Naive thymus-derived CD4-positive, alpha-beta T cell (primary cell): ENCODE data around the gene F12. TPM values are rescaled to one million over a fixed set of nuclear protein-coding genes. Genes with fewer than 3 reads are reported as not detected.

Experiments
- ATAC-seq: fragments of 150-1000 bp; cut with Tn5 transposase; 2 replicates; pipeline ENCODE4 v1.10.0; 2021; ENCODE audit warnings: mild to moderate bottlenecking, moderate library complexity
- CTCF ChIA-PET: fragments of 350-600 bp; sonication (Branson Sonifier 250); formaldehyde crosslinking; loops from one replicate; lab custom pipeline; 2021; ENCODE audit warnings: antibody characterized with exemption; lab: Charles Lee
- POLR2A ChIA-PET: fragments of 350-600 bp; sonication (Branson Sonifier 250); formaldehyde crosslinking; loops from one replicate; lab custom pipeline; 2021; ENCODE audit warnings: antibody characterized with exemption, inconsistent platforms; lab: Charles Lee
- DNase-seq, 9 donors: peaks; one replicate each; pipeline versions ENCODE4 v3.0.0 to v3.0.0-alpha.2; 2020 to 2022; ENCODE audit warnings: mixed read lengths in 1 of 9
- H3K27ac ChIP-seq: one replicate; pipeline ENCODE4 v1.7.0; 2013; ENCODE audit warnings: mild to moderate bottlenecking, low read depth, low read length, moderate library complexity
- H3K27me3 ChIP-seq, 2 donors: one replicate each; pipeline ENCODE4 v1.7.0; 2013; ENCODE audit warnings: low read length in 2 of 2, mild to moderate bottlenecking in 2 of 2, moderate library complexity in 2 of 2; ENCODE audit not compliant: control insufficient read depth in 2 of 2, insufficient read depth in 2 of 2
- H3K36me3 ChIP-seq, 3 experiments: 1 replicate in 2 of 3; 2 replicates in 1 of 3; pipeline ENCODE4 v1.7.0; 2013; ENCODE audit warnings: low read length in 3 of 3, mild to moderate bottlenecking in 3 of 3, moderate library complexity in 1 of 3; ENCODE audit not compliant: insufficient read depth in 3 of 3, control insufficient read depth in 2 of 3
- H3K4me1 ChIP-seq, 2 donors: one replicate each; pipeline ENCODE4 v1.7.0; 2013; ENCODE audit warnings: low read length in 2 of 2, mild to moderate bottlenecking in 2 of 2, moderate library complexity in 1 of 2; ENCODE audit not compliant: control insufficient read depth in 2 of 2, insufficient read depth in 2 of 2
- H3K4me3 ChIP-seq: 2 replicates; pipeline ENCODE4 v1.7.0; 2013; ENCODE audit warnings: mild to moderate bottlenecking, low read length
- H3K9me3 ChIP-seq, 3 experiments: 1 replicate in 2 of 3; 2 replicates in 1 of 3; pipeline ENCODE4 v1.7.0; 2013; ENCODE audit warnings: low read length in 3 of 3; ENCODE audit not compliant: control insufficient read depth in 2 of 3
- H3K27ac Mint-ChIP-seq, 9 donors: one replicate each; pipeline ENCODE4 v1.8.0; 2020 to 2022; ENCODE audit warnings: mixed read lengths in 9 of 9, mild to moderate bottlenecking in 8 of 9, moderate library complexity in 5 of 9, inconsistent platforms in 2 of 9
- H3K27me3 Mint-ChIP-seq, 5 donors: one replicate each; pipeline ENCODE4 v1.8.0; 2021 to 2022; ENCODE audit warnings: mixed read lengths in 5 of 5, mild to moderate bottlenecking in 1 of 5
- H3K36me3 Mint-ChIP-seq, 5 donors: one replicate each; pipeline ENCODE4 v1.8.0; 2020 to 2022; ENCODE audit warnings: mixed read lengths in 5 of 5, mild to moderate bottlenecking in 3 of 5, inconsistent platforms in 1 of 5
- H3K4me1 Mint-ChIP-seq, 7 donors: one replicate each; pipeline ENCODE4 v1.8.0; 2020 to 2022; ENCODE audit warnings: mixed read lengths in 7 of 7, mild to moderate bottlenecking in 3 of 7, inconsistent platforms in 1 of 7
- H3K4me3 Mint-ChIP-seq, 10 donors: one replicate each; pipeline ENCODE4 v1.8.0; 2020 to 2022; ENCODE audit warnings: mild to moderate bottlenecking in 10 of 10, mixed read lengths in 10 of 10, moderate library complexity in 6 of 10, inconsistent platforms in 2 of 10
- H3K9me3 Mint-ChIP-seq, 11 donors: one replicate each; pipeline ENCODE4 v1.8.0; 2020 to 2022; ENCODE audit warnings: mixed read lengths in 11 of 11, mild to moderate bottlenecking in 4 of 11, inconsistent platforms in 1 of 11, moderate library complexity in 1 of 11
- intact Hi-C, 2 donors: fragments of 100-400 bp; cut with micrococcal nuclease; formaldehyde crosslinking; loops; one replicate each; pipeline ENCODE4 v1.15.1; 2023
- polyA plus RNA-seq, 2 donors: library from polyadenylated mRNA; unstranded; fragments of 300-500 nt; fragmentation: Illumina TruSeq; gene quantifications; one replicate each; pipeline ENCODE4 v1.2.3, GENCODE V29; 2021
- total RNA-seq, 6 experiments: library from RNA in 5 of 6; stranded (reverse) in 5 of 6; gene quantifications; 1 replicate in 5 of 6; 2 replicates in 1 of 6; pipeline ENCODE4 v1.2.3 and lab custom pipeline; 2021 to 2026

The F12 gene
- total and polyA plus RNA-seq, 7 experiments from 2014 or later: 0.16 to 2.1 (median 0.49) TPM; not detected in 3

- intact Hi-C loops: loop anchor here (1.0 to 2.0 kb wide), 3 partner anchors 21 to 45 kb away; partner anchors contain the start of gene GRK6 (in 1 of the 2)
- H3K4me3 ChIP-seq: no peak overlapping the region
Measured at GRCh38 chr5:177447611-177448243, 38.4 kb upstream of the F12 start.

GRCh38 chr5:177447066-177447610 lies 37.8 kb upstream of the F12 start:
- Histone ChIP-seq H3K4me1 (peaks cover 7 to 38% of the 10 kb centered on the region in 2 donors), H3K27ac (peak overlapping the region; percentile 97), H3K4me3 (peak overlapping the region; percentile 64), H3K27me3 (no peaks in the 10 kb centered on the region), H3K9me3 (no peaks in the 10 kb centered on the region), H3K36me3 (peaks cover 0 to 13% (median 4%) of the 10 kb centered on the region in 3 experiments)
- ATAC-seq (peak; percentile 67), DNase-seq (peak; percentile 69 to 89 (median 80))
- peak overlapping the region in 6 of 10 donors; percentile 23 to 77 (median 62) for H3K4me3 Mint-ChIP-seq
- H3K27ac Mint-ChIP-seq: peak overlapping the region in 1 of 9 donors; percentile 69
- ChIA-PET CTCF (interaction anchor here (1.3 to 8.8 kb wide), 8 partner anchors 8 to 78 kb away, joined by 3 to 105 read pairs (median 6); no protein-coding TSS in a partner anchor), POLR2A (interaction anchor here (1.0 to 23.1 kb wide), 10 partner anchors 7 to 78 kb away, joined by 3 to 804 read pairs (median 8); partner anchors contain the start of genes F12, GRK6 and PFN3)
- intact Hi-C loops: loop anchor here (1.0 to 2.0 kb wide), 3 partner anchors 21 to 44 kb away; partner anchors contain the start of gene GRK6 (in 1 of the 2)
- H3K36me3 Mint-ChIP-seq: peaks cover 0 to 4% (median 0%) of the 10 kb centered on the region in 5 donors
- peaks cover 0 to 15% (median 0%) of the 10 kb centered on the region in 5 donors for H3K27me3 Mint-ChIP-seq
- H3K9me3 Mint-ChIP-seq: no peaks in the 10 kb centered on the region
- peaks cover 27 to 51% (median 45%) of the 10 kb centered on the region in 7 donors for H3K4me1 Mint-ChIP-seq

More at GRCh38 chr5:177447611-177448243, 38.4 kb upstream of the F12 start:
- H3K27me3 ChIP-seq: no peaks in the 10 kb centered on the region
- ChIA-PET POLR2A (interaction anchor here (1.2 to 23.1 kb wide), 9 partner anchors 8 to 79 kb away, joined by 3 to 804 read pairs (median 11); partner anchors contain the start of genes F12, GRK6 and PFN3), CTCF (interaction anchor here (0.6 to 8.8 kb wide), 8 partner anchors 8 to 79 kb away, joined by 3 to 105 read pairs (median 4); no protein-coding TSS in a partner anchor)
- Mint-ChIP-seq H3K27ac (peak overlapping the region in 8 of 9 donors; percentile 49 to 88 (median 83)), H3K4me1 (peaks cover 24 to 48% (median 43%) of the 10 kb centered on the region in 7 donors), H3K36me3 (no peaks in the 10 kb centered on the region), H3K27me3 (peaks cover 0 to 19% (median 0%) of the 10 kb centered on the region in 5 donors), H3K4me3 (peak overlapping the region; percentile 50 to 85 (median 72)), H3K9me3 (peaks cover 0 to under 1% (median 0%) of the 10 kb centered on the region in 11 donors)
- peak overlapping the region; percentile 68 for H3K27ac ChIP-seq
- peaks cover 7 to 38% of the 10 kb centered on the region in 2 donors for H3K4me1 ChIP-seq
- DNase-seq (peak in 2 of 9 donors; percentile 35 to 44), ATAC-seq (peak; percentile 0)
- no peaks in the 10 kb centered on the region for H3K9me3 ChIP-seq
- H3K36me3 ChIP-seq: peaks cover 0 to 7% (median 4%) of the 10 kb centered on the region in 3 experiments

GRCh38 chr5:177446200-177447065 lies 37.1 kb upstream of the F12 start, which contains the start of gene PRR7:
Gene PRR7 (plus strand): TSS chr5:177446814. CDS start chr5:177455068, 8,254 bp downstream.
- Mint-ChIP-seq H3K27ac (peak within 1 kb of the TSS; percentile 86 to 97 (median 92)), H3K36me3 (peaks cover 0 to 4% (median 0%) of the 10 kb centered on the region in 5 donors), H3K9me3 (no peaks in the 10 kb centered on the region), H3K4me1 (peaks cover 31 to 52% (median 41%) of the 10 kb centered on the region in 7 donors), H3K27me3 (peaks cover 0 to 10% (median 0%) of the 10 kb centered on the region in 5 donors), H3K4me3 (peak within 1 kb of the TSS; percentile 77 to 85 (median 82))
- intact Hi-C loops: loop anchor here (1.0 to 2.0 kb wide), 4 partner anchors 8 to 44 kb away; partner anchors contain the start of gene GRK6 (in 2 of the 2)
- CTCF ChIA-PET: interaction anchor here (0.7 to 8.8 kb wide), 10 partner anchors 8 to 57 kb away, joined by 3 to 105 read pairs (median 6); no protein-coding TSS in a partner anchor
- peak; percentile 71 to 85 (median 81) for DNase-seq
- no peaks in the 10 kb centered on the region for H3K9me3 ChIP-seq
- POLR2A ChIA-PET: interaction anchor here (0.5 to 23.1 kb wide), 13 partner anchors 9 to 313 kb away, joined by 3 to 804 read pairs (median 6); partner anchors contain the start of genes F12, GRK6, NSD1 and PFN3
- H3K27me3 ChIP-seq: no peaks in the 10 kb centered on the region
- H3K4me1 ChIP-seq: peaks cover 7 to 34% of the 10 kb centered on the region in 2 donors
- H3K27ac ChIP-seq: peak within 1 kb of the TSS; percentile 97
- H3K4me3 ChIP-seq: peak within 1 kb of the TSS; percentile 64
- peaks cover 0 to 20% (median 4%) of the 10 kb centered on the region in 3 experiments for H3K36me3 ChIP-seq
- peak; percentile 75 for ATAC-seq

GRCh38 chr5:177445917-177446199 lies 36.5 kb upstream of the F12 start:
- Histone ChIP-seq H3K36me3 (peaks cover 0 to 25% (median 4%) of the 10 kb centered on the region in 3 experiments), H3K9me3 (no peaks in the 10 kb centered on the region), H3K4me1 (peaks cover 7 to 34% of the 10 kb centered on the region in 2 donors), H3K27ac (peak overlapping the region; percentile 97), H3K4me3 (peak overlapping the region; percentile 64), H3K27me3 (no peaks in the 10 kb centered on the region)
- ChIA-PET POLR2A (interaction anchor here (0.5 to 23.1 kb wide), 11 partner anchors 8 to 313 kb away, joined by 3 to 804 read pairs (median 6); partner anchors contain the start of genes F12, GRK6, NSD1 and PFN3), CTCF (interaction anchor here (0.7 to 8.8 kb wide), 10 partner anchors 8 to 57 kb away, joined by 3 to 105 read pairs (median 9); no protein-coding TSS in a partner anchor)
- Mint-ChIP-seq H3K36me3 (peaks cover 0 to 5% (median 0%) of the 10 kb centered on the region in 5 donors), H3K4me3 (peak overlapping the region; percentile 77 to 85 (median 82)), H3K4me1 (peaks cover 33 to 52% (median 41%) of the 10 kb centered on the region in 7 donors), H3K27me3 (peaks cover 0 to 10% (median 0%) of the 10 kb centered on the region in 5 donors), H3K27ac (peak overlapping the region; percentile 86 to 97 (median 92)), H3K9me3 (no peaks in the 10 kb centered on the region)
- no peak for ATAC-seq
- DNase-seq: peak in 1 of 9 donors; percentile 20
- intact Hi-C loops: loop anchor here (1.0 to 2.0 kb wide), 5 partner anchors 8 to 43 kb away; partner anchors contain the start of gene GRK6 (in 1 of the 2)

- ChIA-PET POLR2A (interaction anchor here (0.6 to 23.1 kb wide), 13 partner anchors 8 to 353 kb away, joined by 3 to 804 read pairs (median 5); partner anchors contain the start of genes F12, GRK6, NSD1 and PFN3), CTCF (interaction anchor here (0.6 to 8.8 kb wide), 14 partner anchors 9 to 58 kb away, joined by 3 to 105 read pairs (median 5); no protein-coding TSS in a partner anchor)
- Mint-ChIP-seq H3K9me3 (no peaks in the 10 kb centered on the region), H3K4me1 (peaks cover 34 to 55% (median 44%) of the 10 kb centered on the region in 7 donors), H3K27ac (peak overlapping the region; percentile 88 to 97 (median 92)), H3K4me3 (peak overlapping the region; percentile 77 to 85 (median 82)), H3K27me3 (peaks cover 0 to 10% (median 0%) of the 10 kb centered on the region in 5 donors), H3K36me3 (peaks cover 0 to 5% (median 2%) of the 10 kb centered on the region in 5 donors)
- Histone ChIP-seq H3K4me3 (peak overlapping the region; percentile 64), H3K27ac (peak overlapping the region; percentile 97), H3K27me3 (no peaks in the 10 kb centered on the region), H3K36me3 (peaks cover 0 to 31% (median 4%) of the 10 kb centered on the region in 3 experiments), H3K4me1 (peaks cover 11 to 38% of the 10 kb centered on the region in 2 donors), H3K9me3 (no peaks in the 10 kb centered on the region)
- intact Hi-C loops: loop anchor here in 1 of 2 donors (1.0 kb wide), 2 partner anchors 9 to 16 kb away; no protein-coding TSS in a partner anchor
- ATAC-seq: peak; percentile 12
- peak in 3 of 9 donors; percentile 7 to 71 (median 38) for DNase-seq
Measured at GRCh38 chr5:177445052-177445916, 35.9 kb upstream of the F12 start.
